ENCODE data around the gene CCDC188.
A peak's percentile ranks its signal among the peaks of the same experiment; 100 is the strongest.

The CCDC188 gene

GRCh38 chr22:20193761-20194494, 43.1 kb upstream of the CCDC188 start:
- no peaks in the 10 kb centered on the region for H3K79me1 ChIP-seq (ENCODE audit: low read depth, low read length)
- no peak overlapping the region for H3K27ac ChIP-seq (replicated peaks; ENCODE audit: low read length)
- H2BK5ac ChIP-seq (ENCODE audit: low read length), result no peak overlapping the region
- peak overlapping the region; percentile 73 for H3K18ac ChIP-seq (ENCODE audit: low read length)
- no peak overlapping the region for H3K4me3 ChIP-seq (ENCODE audit: low read length in 2 of 2)
- H2BK120ac ChIP-seq (ENCODE audit: low read depth, low read length), result peak overlapping the region; percentile 92
- no peak overlapping the region for H3K4ac ChIP-seq (ENCODE audit: low read length)
- H3K9ac ChIP-seq (ENCODE audit: low read depth, low read length, poor library complexity), result no peak overlapping the region
- no peak overlapping the region for H2AFZ ChIP-seq (ENCODE audit: low read length)
- H2AK5ac ChIP-seq (ENCODE audit: low read depth, low read length), result peak overlapping the region; percentile 80
- no peaks in the 10 kb centered on the region for H3K9me3 ChIP-seq (replicated peaks in 1 of 2; ENCODE audit: control insufficient read depth in 2 of 2, insufficient read depth in 1 of 2, low read depth in 1 of 2, low read length in 2 of 2)
- H2BK15ac ChIP-seq (ENCODE audit: low read length), result peak overlapping the region; percentile 54
- peaks cover 0 to 71% (median 2%) of the 10 kb centered on the region in 3 experiments for H3K27me3 ChIP-seq (ENCODE audit: control insufficient read depth in 3 of 3, insufficient read depth in 3 of 3, low read depth in 1 of 3, low read length in 3 of 3)
- peaks cover 2 to 5% of the 10 kb centered on the region in 2 donors for H3K4me1 ChIP-seq (ENCODE audit: control insufficient read depth in 2 of 2, insufficient read depth in 1 of 2, low read depth in 1 of 2, low read length in 2 of 2)
- H3K23ac ChIP-seq (ENCODE audit: low read depth, low read length, poor library complexity), result peak overlapping the region; percentile 71
- no peak overlapping the region for H3K4me2 ChIP-seq (ENCODE audit: insufficient read depth, low read length, poor library complexity, severe bottlenecking)
- H2BK12ac ChIP-seq (ENCODE audit: low read length), result peak overlapping the region; percentile 6
- no peak overlapping the region for H3K14ac ChIP-seq (ENCODE audit: low read length)
- no CpG with 5 or more reads among the region's 17 CpGs for WGBS, 2 donors (ENCODE audit: extremely low coverage in 2 of 2, insufficient read length in 2 of 2, insufficient replicate concordance in 1 of 2)
- H4K91ac ChIP-seq (ENCODE audit: low read depth, low read length, poor library complexity), result no peak overlapping the region
- H4K8ac ChIP-seq (ENCODE audit: low read depth, low read length), result no peak overlapping the region
- H3K36me3 ChIP-seq (replicated peaks in 1 of 2; ENCODE audit: control insufficient read depth in 2 of 2, insufficient read depth in 2 of 2, low read length in 2 of 2), result no peaks in the 10 kb centered on the region
- DNase-seq (ENCODE audit: low spot score), result no peak

- no peak overlapping the region for H3K27ac ChIP-seq (replicated peaks; ENCODE audit: low read length)
- no peak overlapping the region for H3K9ac ChIP-seq (ENCODE audit: low read depth, low read length, poor library complexity)
- no peak overlapping the region for H2BK12ac ChIP-seq (ENCODE audit: low read length)
- H2BK120ac ChIP-seq (ENCODE audit: low read depth, low read length), result peak overlapping the region; percentile 56
- no peaks in the 10 kb centered on the region for H3K36me3 ChIP-seq (replicated peaks in 1 of 2; ENCODE audit: control insufficient read depth in 2 of 2, insufficient read depth in 2 of 2, low read length in 2 of 2)
- WGBS, 2 donors (ENCODE audit: extremely low coverage in 2 of 2, insufficient read length in 2 of 2, insufficient replicate concordance in 1 of 2), result no CpG with 5 or more reads among the region's 20 CpGs
- peak overlapping the region; percentile 62 for H3K18ac ChIP-seq (ENCODE audit: low read length)
- no peak overlapping the region for H3K4me3 ChIP-seq (ENCODE audit: low read length in 2 of 2)
- peak overlapping the region; percentile 85 for H3K4ac ChIP-seq (ENCODE audit: low read length)
- peaks cover 0 to 63% (median 2%) of the 10 kb centered on the region in 3 experiments for H3K27me3 ChIP-seq (ENCODE audit: control insufficient read depth in 3 of 3, insufficient read depth in 3 of 3, low read depth in 1 of 3, low read length in 3 of 3)
- no peak overlapping the region for H2BK5ac ChIP-seq (ENCODE audit: low read length)
- peak overlapping the region; percentile 50 for H2AK5ac ChIP-seq (ENCODE audit: low read depth, low read length)
- H3K23ac ChIP-seq (ENCODE audit: low read depth, low read length, poor library complexity), result peak overlapping the region; percentile 71
- H3K4me1 ChIP-seq (ENCODE audit: control insufficient read depth in 2 of 2, insufficient read depth in 1 of 2, low read depth in 1 of 2, low read length in 2 of 2), result peaks cover 2 to 5% of the 10 kb centered on the region in 2 donors
- DNase-seq (ENCODE audit: low spot score), result no peak
- no peak overlapping the region for H3K4me2 ChIP-seq (ENCODE audit: insufficient read depth, low read length, poor library complexity, severe bottlenecking)
- H2BK15ac ChIP-seq (ENCODE audit: low read length), result peak overlapping the region; percentile 54
- H4K8ac ChIP-seq (ENCODE audit: low read depth, low read length), result peak overlapping the region; percentile 58
- H3K9me3 ChIP-seq (replicated peaks in 1 of 2; ENCODE audit: control insufficient read depth in 2 of 2, insufficient read depth in 1 of 2, low read depth in 1 of 2, low read length in 2 of 2), result no peaks in the 10 kb centered on the region
- peak overlapping the region; percentile 27 for H3K14ac ChIP-seq (ENCODE audit: low read length)
- no peak overlapping the region for H2AFZ ChIP-seq (ENCODE audit: low read length)
- no peak overlapping the region for H4K91ac ChIP-seq (ENCODE audit: low read depth, low read length, poor library complexity)
- no peaks in the 10 kb centered on the region for H3K79me1 ChIP-seq (ENCODE audit: low read depth, low read length)
Observed at GRCh38 chr22:20192972-20193760, 42.3 kb upstream of the CCDC188 start.

GRCh38 chr22:20192293-20192971, 41.6 kb upstream of the CCDC188 start:
- Histone ChIP-seq H2AFZ (ENCODE audit: low read length) (no peak overlapping the region), H3K23ac (ENCODE audit: low read depth, low read length, poor library complexity) (no peak overlapping the region), H2AK5ac (ENCODE audit: low read depth, low read length) (peak overlapping the region; percentile 20), H3K27me3 (ENCODE audit: control insufficient read depth in 3 of 3, insufficient read depth in 3 of 3, low read depth in 1 of 3, low read length in 3 of 3) (peaks cover 0 to 58% (median 0%) of the 10 kb centered on the region in 3 experiments), H3K79me1 (ENCODE audit: low read depth, low read length) (no peaks in the 10 kb centered on the region), H3K4ac (ENCODE audit: low read length) (no peak overlapping the region), H4K8ac (ENCODE audit: low read depth, low read length) (no peak overlapping the region), H3K4me2 (ENCODE audit: insufficient read depth, low read length, poor library complexity, severe bottlenecking) (no peak overlapping the region), H3K27ac (replicated peaks; ENCODE audit: low read length) (no peak overlapping the region), H3K4me1 (ENCODE audit: control insufficient read depth in 2 of 2, insufficient read depth in 1 of 2, low read depth in 1 of 2, low read length in 2 of 2) (peaks cover 2 to 5% of the 10 kb centered on the region in 2 donors), H2BK12ac (ENCODE audit: low read length) (no peak overlapping the region), H2BK5ac (ENCODE audit: low read length) (no peak overlapping the region), H3K9ac (ENCODE audit: low read depth, low read length, poor library complexity) (no peak overlapping the region), H3K36me3 (replicated peaks in 1 of 2; ENCODE audit: control insufficient read depth in 2 of 2, insufficient read depth in 2 of 2, low read length in 2 of 2) (no peaks in the 10 kb centered on the region), H2BK15ac (ENCODE audit: low read length) (no peak overlapping the region), H4K91ac (ENCODE audit: low read depth, low read length, poor library complexity) (no peak overlapping the region), H3K4me3 (ENCODE audit: low read length in 2 of 2) (no peak overlapping the region), H2BK120ac (ENCODE audit: low read depth, low read length) (no peak overlapping the region), H3K18ac (ENCODE audit: low read length) (peak overlapping the region; percentile 35), H3K14ac (ENCODE audit: low read length) (no peak overlapping the region), H3K9me3 (replicated peaks in 1 of 2; ENCODE audit: control insufficient read depth in 2 of 2, insufficient read depth in 1 of 2, low read depth in 1 of 2, low read length in 2 of 2) (no peaks in the 10 kb centered on the region)
- DNase-seq (ENCODE audit: low spot score), result no peak
- no CpG with 5 or more reads among the region's 10 CpGs for WGBS, 2 donors (ENCODE audit: extremely low coverage in 2 of 2, insufficient read length in 2 of 2, insufficient replicate concordance in 1 of 2)

Measured in neuronal stem cell (in vitro differentiated cells).